Ishikawa (cell line): Measurements from ENCODE around the gene RTN4RL1.

ENCODE experiments used
- CEBPB ChIP-seq: IDR thresholded peaks from 2 replicates; pipeline ENCODE4 v1.6.1; 2012
- CREB1 ChIP-seq: IDR thresholded peaks from 2 replicates; pipeline ENCODE4 v1.6.1; 2012; ENCODE audit warnings: low read depth
- EGR1 ChIP-seq: IDR thresholded peaks from 2 replicates; pipeline ENCODE4 v1.6.1; 2012
- EP300 ChIP-seq: IDR thresholded peaks from 2 replicates; pipeline ENCODE4 v1.6.1; 2012; ENCODE audit warnings: borderline replicate concordance
- FOXM1 ChIP-seq: IDR thresholded peaks from 2 replicates; pipeline ENCODE4 v1.6.1; 2012; ENCODE audit warnings: low read depth, borderline replicate concordance
- NFIC ChIP-seq: IDR thresholded peaks from 2 replicates; pipeline ENCODE4 v1.6.1; 2012
- RAD21 ChIP-seq: IDR thresholded peaks from 2 replicates; pipeline ENCODE4 v1.6.1; 2012; ENCODE audit warnings: low read depth
- TAF1 ChIP-seq: IDR thresholded peaks from 2 replicates; pipeline ENCODE4 v1.6.1; 2012; ENCODE audit warnings: low read depth, mild to moderate bottlenecking
- TCF12 ChIP-seq: IDR thresholded peaks from 2 replicates; pipeline ENCODE4 v1.6.1; 2012; ENCODE audit warnings: low read depth
- TEAD4 ChIP-seq: IDR thresholded peaks from 2 replicates; pipeline ENCODE4 v1.6.1; 2012
- YY1 ChIP-seq: IDR thresholded peaks from 2 replicates; pipeline ENCODE4 v1.6.1; 2012; ENCODE audit warnings: low read depth
- ZBTB7A ChIP-seq: IDR thresholded peaks from 2 replicates; pipeline ENCODE4 v1.6.1; 2012; ENCODE audit warnings: low read depth
- TF ChIP-seq, protein P1 (sequence below): IDR thresholded peaks from 2 replicates; pipeline ENCODE4 v1.6.1; 2012
- TF ChIP-seq, protein P2 (sequence below): IDR thresholded peaks from 2 replicates; pipeline ENCODE4 v1.6.1; 2012; ENCODE audit warnings: low read depth, mild to moderate bottlenecking
- TF ChIP-seq, protein P3 (sequence below): IDR thresholded peaks from 2 replicates; pipeline ENCODE4 v1.6.1; 2012

RTN4RL1 gene

DNA sequence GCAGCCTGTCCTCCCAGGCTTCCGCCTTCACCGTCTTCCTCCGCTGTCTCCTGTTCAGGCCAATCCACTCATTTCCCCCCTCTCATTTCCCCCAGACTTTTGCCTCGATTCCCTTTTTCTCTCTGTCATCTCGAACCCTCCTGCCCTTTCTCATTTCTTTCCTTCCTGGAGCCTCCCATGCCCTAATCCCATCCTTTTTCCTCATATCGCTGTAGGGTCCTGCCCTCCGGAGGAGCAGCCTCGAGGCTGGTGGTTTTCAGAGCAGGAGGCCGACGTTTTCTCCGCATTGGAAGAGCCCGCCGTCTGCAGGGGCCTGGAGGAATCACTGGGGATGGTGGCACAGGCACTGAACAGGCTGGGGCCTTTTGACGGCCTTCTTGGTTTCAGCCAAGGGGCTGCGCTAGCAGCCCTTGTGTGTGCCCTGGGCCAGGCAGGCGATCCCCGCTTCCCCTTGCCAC, 17.3 kb upstream of the RTN4RL1 start:
- TF ChIP-seq ZBTB7A = peak; percentile 23; the same call in 1 of the 2 replicates
- TF ChIP-seq YY1 = no peak

DNA sequence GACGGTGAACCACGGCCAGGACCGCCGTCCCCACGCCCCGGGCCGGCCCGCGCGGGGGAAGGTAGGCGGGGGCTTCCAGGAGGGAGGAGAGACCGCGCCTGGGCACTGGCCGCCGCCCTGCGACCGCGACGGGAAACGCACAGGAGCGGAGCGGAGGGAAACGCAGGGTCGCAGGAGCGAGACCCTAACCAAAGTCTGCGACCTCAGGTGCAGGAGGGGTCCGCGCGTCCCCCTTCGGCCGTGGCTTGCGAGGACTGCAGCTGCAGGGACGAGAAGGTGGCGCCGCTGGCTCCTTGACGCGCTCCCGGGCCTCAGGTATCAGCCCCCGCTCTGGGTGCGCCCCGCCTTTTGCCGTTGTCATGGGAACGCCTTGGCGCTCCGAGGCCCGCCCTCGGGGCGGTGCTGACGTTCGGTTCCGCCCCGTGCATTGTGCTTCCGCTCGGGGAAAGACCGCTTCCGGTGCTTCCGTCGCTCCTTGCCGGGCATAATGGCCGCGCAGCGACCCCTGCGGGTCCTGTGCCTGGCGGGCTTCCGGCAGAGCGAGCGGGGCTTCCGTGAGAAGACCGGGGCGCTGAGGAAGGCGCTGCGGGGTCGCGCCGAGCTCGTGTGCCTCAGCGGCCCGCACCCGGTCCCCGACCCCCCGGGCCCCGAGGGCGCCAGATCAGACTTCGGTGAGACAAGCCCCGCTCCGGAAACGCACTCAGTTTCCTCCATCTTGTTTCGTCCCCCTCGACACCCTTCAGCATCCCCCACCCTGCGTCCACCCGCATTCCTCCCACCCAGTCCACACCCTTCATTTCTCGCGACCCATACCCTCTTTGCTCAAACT, 16.6 kb upstream of the RTN4RL1 start, which contains the start of gene OVCA2:
TSS of gene OVCA2 (plus strand) at position 462 of the 829 bp plus-strand sequence. CDS start at position 488, 26 bp downstream.
- TF ChIP-seq TCF12 (peak; percentile 51; the same call in 1 of the 2 replicates), CREB1 (peak; percentile 72), CEBPB (no peak), YY1 (peak; percentile 97), TAF1 (peak; percentile 93), EP300 (no peak), EGR1 (peak; percentile 50; the same call in 1 of the 2 replicates), ZBTB7A (peak; percentile 79), NFIC (no peak), FOXM1 (no peak), TEAD4 (no peak), RAD21 (peak; percentile 43; the same call in 1 of the 2 replicates)
- TF ChIP-seq, protein P1, sequence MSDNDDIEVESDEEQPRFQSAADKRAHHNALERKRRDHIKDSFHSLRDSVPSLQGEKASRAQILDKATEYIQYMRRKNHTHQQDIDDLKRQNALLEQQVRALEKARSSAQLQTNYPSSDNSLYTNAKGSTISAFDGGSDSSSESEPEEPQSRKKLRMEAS = peak; percentile 36; the same call in 1 of the 2 replicates
- TF ChIP-seq, protein P2, sequence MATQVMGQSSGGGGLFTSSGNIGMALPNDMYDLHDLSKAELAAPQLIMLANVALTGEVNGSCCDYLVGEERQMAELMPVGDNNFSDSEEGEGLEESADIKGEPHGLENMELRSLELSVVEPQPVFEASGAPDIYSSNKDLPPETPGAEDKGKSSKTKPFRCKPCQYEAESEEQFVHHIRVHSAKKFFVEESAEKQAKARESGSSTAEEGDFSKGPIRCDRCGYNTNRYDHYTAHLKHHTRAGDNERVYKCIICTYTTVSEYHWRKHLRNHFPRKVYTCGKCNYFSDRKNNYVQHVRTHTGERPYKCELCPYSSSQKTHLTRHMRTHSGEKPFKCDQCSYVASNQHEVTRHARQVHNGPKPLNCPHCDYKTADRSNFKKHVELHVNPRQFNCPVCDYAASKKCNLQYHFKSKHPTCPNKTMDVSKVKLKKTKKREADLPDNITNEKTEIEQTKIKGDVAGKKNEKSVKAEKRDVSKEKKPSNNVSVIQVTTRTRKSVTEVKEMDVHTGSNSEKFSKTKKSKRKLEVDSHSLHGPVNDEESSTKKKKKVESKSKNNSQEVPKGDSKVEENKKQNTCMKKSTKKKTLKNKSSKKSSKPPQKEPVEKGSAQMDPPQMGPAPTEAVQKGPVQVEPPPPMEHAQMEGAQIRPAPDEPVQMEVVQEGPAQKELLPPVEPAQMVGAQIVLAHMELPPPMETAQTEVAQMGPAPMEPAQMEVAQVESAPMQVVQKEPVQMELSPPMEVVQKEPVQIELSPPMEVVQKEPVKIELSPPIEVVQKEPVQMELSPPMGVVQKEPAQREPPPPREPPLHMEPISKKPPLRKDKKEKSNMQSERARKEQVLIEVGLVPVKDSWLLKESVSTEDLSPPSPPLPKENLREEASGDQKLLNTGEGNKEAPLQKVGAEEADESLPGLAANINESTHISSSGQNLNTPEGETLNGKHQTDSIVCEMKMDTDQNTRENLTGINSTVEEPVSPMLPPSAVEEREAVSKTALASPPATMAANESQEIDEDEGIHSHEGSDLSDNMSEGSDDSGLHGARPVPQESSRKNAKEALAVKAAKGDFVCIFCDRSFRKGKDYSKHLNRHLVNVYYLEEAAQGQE = 0 out of 2 replicates have a peak, but pooled peaks have one; percentile 4
- TF ChIP-seq, protein P3, sequence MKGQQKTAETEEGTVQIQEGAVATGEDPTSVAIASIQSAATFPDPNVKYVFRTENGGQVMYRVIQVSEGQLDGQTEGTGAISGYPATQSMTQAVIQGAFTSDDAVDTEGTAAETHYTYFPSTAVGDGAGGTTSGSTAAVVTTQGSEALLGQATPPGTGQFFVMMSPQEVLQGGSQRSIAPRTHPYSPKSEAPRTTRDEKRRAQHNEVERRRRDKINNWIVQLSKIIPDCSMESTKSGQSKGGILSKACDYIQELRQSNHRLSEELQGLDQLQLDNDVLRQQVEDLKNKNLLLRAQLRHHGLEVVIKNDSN = no peak

DNA sequence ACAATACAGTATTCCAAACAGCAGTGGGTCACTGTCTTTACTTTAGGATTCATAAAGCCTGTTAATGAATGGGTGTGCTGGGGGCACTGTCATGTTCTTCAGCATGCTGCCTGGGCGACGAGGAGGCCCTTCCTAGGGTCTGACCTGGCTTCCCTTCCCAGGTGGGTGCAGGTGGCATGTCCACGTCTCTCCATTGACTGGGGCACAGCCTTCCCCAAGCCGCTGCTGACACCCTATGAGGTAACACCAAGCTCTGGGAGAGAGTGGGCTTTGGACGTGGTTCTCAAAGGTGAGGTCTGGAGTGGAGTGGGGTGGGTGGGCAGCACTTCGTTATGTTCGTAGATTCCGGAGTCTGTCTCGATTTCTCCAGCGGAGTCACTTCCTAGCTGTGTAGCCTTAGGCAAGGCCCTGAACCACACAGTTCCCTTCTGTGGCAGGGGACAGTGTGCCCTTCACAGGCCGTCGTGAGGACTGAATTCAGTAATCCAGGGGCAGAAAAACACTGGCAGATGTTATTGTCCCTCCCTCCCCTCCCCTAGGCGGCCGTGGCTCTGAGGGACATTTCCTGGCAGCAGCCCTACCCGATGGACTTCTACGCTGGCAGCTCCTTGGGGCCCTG, 15.9 kb upstream of the RTN4RL1 start:
- TF ChIP-seq EP300 (no peak), RAD21 (no peak)

DNA sequence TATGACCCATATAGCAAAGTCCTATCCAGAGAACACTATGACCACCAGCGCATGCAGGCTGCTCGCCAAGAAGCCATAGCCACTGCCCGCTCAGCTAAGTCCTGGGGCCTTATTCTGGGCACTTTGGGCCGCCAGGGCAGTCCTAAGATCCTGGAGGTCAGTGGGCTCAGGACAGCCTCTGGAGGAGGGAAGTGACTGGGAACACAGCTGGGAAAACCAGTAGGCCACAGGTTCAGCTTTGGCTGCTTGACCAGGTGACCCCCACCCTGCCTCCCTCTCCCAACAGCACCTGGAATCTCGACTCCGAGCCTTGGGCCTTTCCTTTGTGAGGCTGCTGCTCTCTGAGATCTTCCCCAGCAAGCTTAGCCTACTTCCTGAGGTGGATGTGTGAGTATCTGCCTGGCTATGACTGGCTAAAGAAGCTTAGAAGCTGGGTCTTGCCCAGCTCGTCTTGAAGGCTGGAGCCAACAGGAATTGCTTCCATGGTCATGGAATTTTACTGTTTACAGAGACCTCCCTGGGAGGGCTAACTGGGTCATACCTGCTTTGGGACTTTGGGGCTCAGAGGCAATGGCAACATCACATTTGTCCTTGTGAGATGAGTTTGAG, 15.2 kb upstream of the RTN4RL1 start:
- TF ChIP-seq EP300 (no peak), FOXM1 (no peak), YY1 (no peak), NFIC (no peak), TEAD4 (no peak), TAF1 (no peak), CEBPB (no peak), ZBTB7A (no peak), EGR1 (no peak), CREB1 (no peak), TCF12 (no peak), RAD21 (no peak)
- TF ChIP-seq, protein P2 = no peak
- TF ChIP-seq, protein P1 = no peak
- TF ChIP-seq, protein P3 = no peak

DNA sequence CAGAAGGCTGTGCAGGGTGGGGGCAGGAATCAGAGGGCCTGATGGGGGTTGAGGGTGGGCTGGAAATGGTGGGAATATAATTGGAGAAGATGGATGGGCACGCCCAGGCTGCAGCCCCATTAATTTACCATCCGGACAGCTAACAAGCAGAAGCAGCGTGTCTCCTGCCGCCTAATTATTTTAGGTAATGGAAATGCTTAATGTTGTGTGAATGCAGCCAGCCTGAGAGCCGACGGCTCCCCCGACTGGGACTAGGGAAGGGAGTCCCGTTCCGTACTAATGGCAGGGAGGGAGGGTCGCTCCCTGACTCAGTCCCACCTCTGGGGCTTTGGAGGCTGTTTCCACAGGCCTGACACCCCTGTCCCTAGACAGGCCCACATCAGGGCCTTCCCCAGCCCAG, 12.0 kb upstream of the RTN4RL1 start:
- TF ChIP-seq TEAD4 = no peak
- no peak for TF ChIP-seq ZBTB7A
- TF ChIP-seq CREB1 = no peak
- no peak for TF ChIP-seq EGR1
- no peak for TF ChIP-seq YY1
- TF ChIP-seq TAF1 = no peak
- TF ChIP-seq, protein P2 = no peak
- no peak for TF ChIP-seq CEBPB
- no peak for TF ChIP-seq NFIC
- TF ChIP-seq FOXM1 = no peak
- TF ChIP-seq, protein P1 = no peak
- no peak for TF ChIP-seq TCF12
- TF ChIP-seq RAD21 = no peak
- TF ChIP-seq EP300 = no peak
- TF ChIP-seq, protein P3 = no peak
